GM13976 (cell line): Measurements from ENCODE around the gene POLK.
A peak's percentile ranks its signal among the peaks of the same experiment; 100 is the strongest.

Experiments used
- DNase-seq: peaks from one replicate; pipeline ENCODE4 v3.0.0; 2012; ENCODE audit warnings: low spot score
- in situ Hi-C: fragments of 300-500 bp; cut with MboI; formaldehyde crosslinking; loops from one replicate; pipeline ENCODE4 v1.12.0; 2022; ENCODE audit warnings: low sequenced_read_pairs, mixed read lengths, inconsistent platforms; ENCODE audit not compliant: unreplicated experiment
- TF ChIP-seq, protein P1 (sequence below): IDR thresholded peaks from 2 replicates; pipeline ENCODE4 v1.5.1; 2012; ENCODE audit warnings: borderline replicate concordance, mild to moderate bottlenecking; ENCODE audit not compliant: insufficient read depth; ENCODE audit errors: extremely low read depth, missing control alignments, control extremely low read depth

Gene POLK

DNA sequence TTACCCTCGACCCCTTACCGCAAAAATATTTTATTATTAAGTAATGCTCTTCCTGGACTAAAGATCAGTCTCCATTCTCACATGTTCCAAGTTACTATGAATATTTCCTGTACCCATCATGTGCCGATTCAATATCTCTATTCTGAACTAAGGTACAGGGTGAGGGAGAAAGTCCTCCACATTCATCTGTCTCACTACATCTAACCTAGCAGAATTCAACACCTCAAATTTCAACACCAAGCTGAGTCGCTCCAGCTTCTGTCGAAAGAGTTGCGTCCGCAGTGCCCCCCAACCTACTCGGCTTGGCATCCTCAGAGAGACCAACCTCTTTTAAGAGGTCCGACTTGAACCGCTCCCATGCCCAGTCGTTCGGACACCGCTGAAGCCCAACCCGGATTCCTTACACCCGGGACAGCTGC is 1.3 kb upstream of the POLK start:
- in situ Hi-C loops = no loop called here
- TF ChIP-seq, protein P1, sequence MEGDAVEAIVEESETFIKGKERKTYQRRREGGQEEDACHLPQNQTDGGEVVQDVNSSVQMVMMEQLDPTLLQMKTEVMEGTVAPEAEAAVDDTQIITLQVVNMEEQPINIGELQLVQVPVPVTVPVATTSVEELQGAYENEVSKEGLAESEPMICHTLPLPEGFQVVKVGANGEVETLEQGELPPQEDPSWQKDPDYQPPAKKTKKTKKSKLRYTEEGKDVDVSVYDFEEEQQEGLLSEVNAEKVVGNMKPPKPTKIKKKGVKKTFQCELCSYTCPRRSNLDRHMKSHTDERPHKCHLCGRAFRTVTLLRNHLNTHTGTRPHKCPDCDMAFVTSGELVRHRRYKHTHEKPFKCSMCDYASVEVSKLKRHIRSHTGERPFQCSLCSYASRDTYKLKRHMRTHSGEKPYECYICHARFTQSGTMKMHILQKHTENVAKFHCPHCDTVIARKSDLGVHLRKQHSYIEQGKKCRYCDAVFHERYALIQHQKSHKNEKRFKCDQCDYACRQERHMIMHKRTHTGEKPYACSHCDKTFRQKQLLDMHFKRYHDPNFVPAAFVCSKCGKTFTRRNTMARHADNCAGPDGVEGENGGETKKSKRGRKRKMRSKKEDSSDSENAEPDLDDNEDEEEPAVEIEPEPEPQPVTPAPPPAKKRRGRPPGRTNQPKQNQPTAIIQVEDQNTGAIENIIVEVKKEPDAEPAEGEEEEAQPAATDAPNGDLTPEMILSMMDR = no peak
- DNase-seq = no peak

DNA sequence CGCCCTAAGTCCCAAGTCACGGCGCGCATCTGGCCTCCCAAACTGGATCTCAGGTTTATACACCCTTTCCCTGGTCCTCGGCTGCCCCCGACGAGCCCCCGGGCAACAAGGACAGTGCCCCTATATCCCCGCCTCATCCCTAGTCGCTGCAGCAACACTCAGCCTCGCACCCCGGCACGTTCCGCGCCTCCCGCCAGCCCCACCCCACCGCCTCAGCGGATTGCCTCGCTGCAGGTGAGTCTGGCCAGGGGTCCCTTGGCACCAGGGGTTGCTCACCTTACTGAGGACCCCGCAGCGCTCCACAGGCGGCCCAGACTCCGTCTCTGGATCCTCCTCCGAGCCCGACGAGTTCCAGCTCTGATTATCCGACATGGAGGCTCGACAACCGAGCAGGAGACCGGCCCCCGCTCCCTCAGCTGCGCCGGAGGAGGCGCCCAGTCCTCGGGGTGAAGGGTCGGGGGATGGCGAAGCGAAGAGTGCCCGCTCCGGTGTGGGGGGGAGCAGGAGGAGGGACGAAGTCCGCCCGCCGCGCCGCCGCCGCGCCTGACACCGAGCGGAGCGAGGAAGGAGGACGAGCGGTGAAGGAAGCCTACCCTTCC is 756 bp upstream of the POLK start:
- in situ Hi-C loops = no loop called here
- DNase-seq = peak; percentile 36
- TF ChIP-seq, protein P1 = no peak

GRCh38 chr5:75512383-75513074 is 838 bp downstream of the POLK start:
- in situ Hi-C loops = no loop called here

GRCh38 chr5:75513841-75514240 is 2.1 kb downstream of the POLK start:
- in situ Hi-C loops = no loop called here
- TF ChIP-seq, protein P1 = no peak
- no peak for DNase-seq

More at GRCh38 chr5:75512383-75513074, 838 bp downstream of the POLK start:
- TF ChIP-seq, protein P1 = no peak
- DNase-seq = no peak

- TF ChIP-seq, protein P1 = no peak
- in situ Hi-C loops = no loop called here
- no peak for DNase-seq
These were observed 2.6 kb downstream of the POLK start for GRCh38 chr5:75514323-75514722.

GRCh38 chr5:75519761-75520160 is 8.1 kb downstream of the POLK start:
- DNase-seq = no peak
- TF ChIP-seq, protein P1 = no peak
- in situ Hi-C loops = no loop called here
